ENCODE measurements around the gene LHFPL5.

The LHFPL5 gene

GRCh38 chr6:35856250-35856649 is 51.1 kb downstream of the LHFPL5 start:
- DNase-seq (ENCODE audit: low read depth in 2 of 2), result no peak

GRCh38 chr6:35857853-35858252 is 52.7 kb downstream of the LHFPL5 start:
- no peak for DNase-seq (ENCODE audit: low read depth in 2 of 2)

GRCh38 chr6:35859367-35859766 is 54.2 kb downstream of the LHFPL5 start:
- no peak for DNase-seq (ENCODE audit: low read depth in 2 of 2)
